ENCODE results near the gene DHRSX.

- TF ChIP-seq CTCF (IDR thresholded peaks at IDR 0.05; ENCODE audit: insufficient read depth, low read length, poor library complexity, severe bottlenecking) (no peak), EZH2phosphoT487 (conservative IDR thresholded peaks at IDR 0.05; ENCODE audit: low read length) (no peak)
Measured at GRCh38 chrX:2348211-2348610, 152.6 kb downstream of the DHRSX start.

Measured in SU-DHL-6 (cell line).